ENCODE results near the gene SMC3. TPM values are rescaled to one million over a fixed set of nuclear protein-coding genes. Genes with fewer than 3 reads are reported as not detected.

The SMC3 gene
- polyA plus RNA-seq, 2 of the 4 experiments (the other 2 are of a cell fraction): 59.5 to 60.5 TPM

- H3K9me3 ChIP-seq: peaks cover 2% of the 10 kb centered on the region; the same call in 1 of the 3 replicates
- ATAC-seq (no peak), FAIRE-seq (no peak), DNase-seq (ENCODE audit: low read depth in 1 of 2, low spot score in 1 of 2) (no peak)
- WGBS (ENCODE audit: missing lambda C conversion rate): 78% methylated on average over 4 of the region's 4 CpGs
- no peak for TF ChIP-seq ZC3H11A (IDR thresholded peaks at IDR 0.05)
- TF ChIP-seq RNF2 (IDR thresholded peaks at IDR 0.05; ENCODE audit: borderline replicate concordance, low read depth): no peak
- no peak for TF ChIP-seq SMC3 (IDR thresholded peaks at IDR 0.05)
- TF ChIP-seq EHF (CRISPR knock-in tag; IDR thresholded peaks at IDR 0.05): no peak
- TF ChIP-seq FOSL2 (IDR thresholded peaks at IDR 0.05): no peak
- no peak for TF ChIP-seq FOSL2 (CRISPR knock-in tag; IDR thresholded peaks at IDR 0.05)
- no peak for TF ChIP-seq FOSB (CRISPR knock-in tag; IDR thresholded peaks at IDR 0.05)
- TF ChIP-seq RAD21 (conservative IDR thresholded peaks at IDR 0.05 in 1 of 2, IDR thresholded peaks at IDR 0.05 in 1 of 2): no peak
- TF ChIP-seq NPAS2 (CRISPR knock-in tag; IDR thresholded peaks at IDR 0.05; ENCODE audit: borderline replicate concordance): no peak
- TF ChIP-seq KDM5A (IDR thresholded peaks at IDR 0.05): no peak
- TF ChIP-seq MAFK (IDR thresholded peaks at IDR 0.05; ENCODE audit: partially characterized antibody): no peak
- TF ChIP-seq CBX8 (IDR thresholded peaks at IDR 0.05): no peak
- TF ChIP-seq PHF8 (IDR thresholded peaks at IDR 0.05; ENCODE audit: borderline replicate concordance, low read depth): no peak
- no peak for TF ChIP-seq NFE2L2 (conservative IDR thresholded peaks at IDR 0.05; ENCODE audit: low read length)
- no peak for TF ChIP-seq KDM1A (IDR thresholded peaks at IDR 0.05; ENCODE audit: low read depth)
- TF ChIP-seq TFCP2L1 (CRISPR knock-in tag; IDR thresholded peaks at IDR 0.05): no peak
- no peak for TF ChIP-seq TP53 (CRISPR knock-in tag; IDR thresholded peaks at IDR 0.05)
- no peak for TF ChIP-seq BHLHE40 (IDR thresholded peaks at IDR 0.05; ENCODE audit: low read depth, low read length)
- no peak for TF ChIP-seq HOXB13 (CRISPR knock-in tag; IDR thresholded peaks at IDR 0.05; ENCODE audit: low read depth)
- TF ChIP-seq REST (IDR thresholded peaks at IDR 0.05): no peak
- CTCF ChIA-PET: interaction anchor here (0.7 to 4.8 kb wide), 6 partner anchors 13 to 255 kb away, joined by 3 to 25 read pairs (median 4); no protein-coding TSS in a partner anchor
- no peak overlapping the region for H3K27ac ChIP-seq
- H3K4me1 ChIP-seq: peaks cover 6% of the 10 kb centered on the region
- POLR2A ChIA-PET: no interaction called here
- no peak overlapping the region for H3K4me2 ChIP-seq
- H3K4me3 ChIP-seq: no peak overlapping the region
These were observed 5.1 kb upstream of the SMC3 start for GRCh38 chr10:110562348-110562747.

- Histone ChIP-seq H3K4me3 (no peak overlapping the region), H3K4me2 (no peak overlapping the region), H3K9me3 (peaks cover 2% of the 10 kb centered on the region; the same call in 1 of the 3 replicates), H3K27ac (no peak overlapping the region), H3K4me1 (peaks cover 6% of the 10 kb centered on the region)
- CTCF ChIA-PET: interaction anchor here (1.0 to 4.8 kb wide), 4 partner anchors 14 to 226 kb away, joined by 3 to 25 read pairs (median 4); no protein-coding TSS in a partner anchor
- no peak for DNase-seq (ENCODE audit: low read depth in 1 of 2, low spot score in 1 of 2)
- POLR2A ChIA-PET: no interaction called here
- WGBS (ENCODE audit: missing lambda C conversion rate): 84% methylated on average over 8 of the region's 8 CpGs
- no peak for ATAC-seq
- TF ChIP-seq ATOH8 (CRISPR knock-in tag; IDR thresholded peaks at IDR 0.05; ENCODE audit: low read depth) (no peak), JUN (IDR thresholded peaks at IDR 0.05) (no peak), ESRRA (IDR thresholded peaks at IDR 0.05; ENCODE audit: borderline replicate concordance, low read length) (no peak), SMC3 (IDR thresholded peaks at IDR 0.05) (no peak), HOXA7 (CRISPR knock-in tag; IDR thresholded peaks at IDR 0.05) (no peak), RCOR1 (IDR thresholded peaks at IDR 0.05; ENCODE audit: low read depth, low read length) (no peak), ZNF302 (CRISPR knock-in tag; IDR thresholded peaks at IDR 0.05) (no peak), E2F6 (IDR thresholded peaks at IDR 0.05; ENCODE audit: borderline replicate concordance, low read depth) (no peak), EHMT2 (IDR thresholded peaks at IDR 0.05; ENCODE audit: low read depth) (no peak), FOSL2 (IDR thresholded peaks at IDR 0.05) (no peak), FOSL2 (CRISPR knock-in tag; IDR thresholded peaks at IDR 0.05) (no peak), EHF (CRISPR knock-in tag; IDR thresholded peaks at IDR 0.05) (no peak), JUNB (IDR thresholded peaks at IDR 0.05) (no peak), CBX2 (IDR thresholded peaks at IDR 0.05; ENCODE audit: borderline replicate concordance, low read depth) (no peak), HOXB13 (CRISPR knock-in tag; IDR thresholded peaks at IDR 0.05; ENCODE audit: low read depth) (no peak), CBX8 (IDR thresholded peaks at IDR 0.05) (no peak), RAD21 (conservative IDR thresholded peaks at IDR 0.05 in 1 of 2, IDR thresholded peaks at IDR 0.05 in 1 of 2) (no peak), FOSB (CRISPR knock-in tag; IDR thresholded peaks at IDR 0.05) (no peak), PBX3 (IDR thresholded peaks at IDR 0.05) (no peak)
- no peak for FAIRE-seq
These were observed 4.4 kb upstream of the SMC3 start for GRCh38 chr10:110563132-110563531.
